Measurements from ENCODE around the gene ITIH2.

DNA sequence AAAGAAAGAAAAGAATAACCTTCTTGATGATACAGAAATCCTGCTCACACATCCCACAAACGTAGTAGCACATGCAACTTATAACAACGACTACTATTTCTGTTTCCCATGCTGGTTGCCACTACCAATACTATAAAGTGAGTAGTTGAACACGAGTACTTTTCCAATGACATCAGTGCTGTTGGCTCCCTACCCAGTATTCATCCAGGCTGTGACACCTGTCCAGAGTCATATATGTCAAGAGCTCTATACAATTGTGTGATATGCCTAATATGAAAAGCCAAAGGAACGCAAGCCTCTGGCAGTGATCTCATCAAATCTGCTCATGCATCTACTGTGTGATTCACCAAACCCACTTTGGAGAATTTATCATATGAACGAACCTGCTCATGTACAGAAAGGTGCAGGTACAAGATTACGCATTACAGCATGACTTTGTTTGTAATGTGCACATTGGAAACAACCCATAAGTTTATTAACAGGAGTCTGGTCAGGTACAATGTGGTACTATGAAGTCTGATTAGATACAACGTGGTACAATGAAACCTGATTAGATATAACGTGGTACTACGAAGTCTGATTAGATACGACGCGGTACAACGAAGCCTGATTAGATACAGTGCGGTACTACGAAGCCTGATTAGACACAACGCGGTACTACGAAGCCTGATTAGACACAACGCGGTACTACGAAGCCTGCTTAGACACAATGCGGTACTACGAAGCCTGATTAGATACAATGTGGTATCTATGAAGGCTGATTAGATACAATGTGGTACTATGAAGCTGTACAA, 30.6 kb upstream of the ITIH2 start:
- TF ChIP-seq, protein P1, sequence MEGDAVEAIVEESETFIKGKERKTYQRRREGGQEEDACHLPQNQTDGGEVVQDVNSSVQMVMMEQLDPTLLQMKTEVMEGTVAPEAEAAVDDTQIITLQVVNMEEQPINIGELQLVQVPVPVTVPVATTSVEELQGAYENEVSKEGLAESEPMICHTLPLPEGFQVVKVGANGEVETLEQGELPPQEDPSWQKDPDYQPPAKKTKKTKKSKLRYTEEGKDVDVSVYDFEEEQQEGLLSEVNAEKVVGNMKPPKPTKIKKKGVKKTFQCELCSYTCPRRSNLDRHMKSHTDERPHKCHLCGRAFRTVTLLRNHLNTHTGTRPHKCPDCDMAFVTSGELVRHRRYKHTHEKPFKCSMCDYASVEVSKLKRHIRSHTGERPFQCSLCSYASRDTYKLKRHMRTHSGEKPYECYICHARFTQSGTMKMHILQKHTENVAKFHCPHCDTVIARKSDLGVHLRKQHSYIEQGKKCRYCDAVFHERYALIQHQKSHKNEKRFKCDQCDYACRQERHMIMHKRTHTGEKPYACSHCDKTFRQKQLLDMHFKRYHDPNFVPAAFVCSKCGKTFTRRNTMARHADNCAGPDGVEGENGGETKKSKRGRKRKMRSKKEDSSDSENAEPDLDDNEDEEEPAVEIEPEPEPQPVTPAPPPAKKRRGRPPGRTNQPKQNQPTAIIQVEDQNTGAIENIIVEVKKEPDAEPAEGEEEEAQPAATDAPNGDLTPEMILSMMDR (IDR thresholded peaks at IDR 0.05): no peak
- TF ChIP-seq POLR2A (IDR thresholded peaks at IDR 0.05): no peak

Measured in right lobe of liver (tissue), 4 donors.